Measurements from ENCODE around the gene PAK6. TPM values are rescaled to one million over a fixed set of nuclear protein-coding genes. Genes with fewer than 3 reads are reported as not detected.

Gene PAK6
- total RNA-seq, 1 donor from 2014 or later: not detected

DNA sequence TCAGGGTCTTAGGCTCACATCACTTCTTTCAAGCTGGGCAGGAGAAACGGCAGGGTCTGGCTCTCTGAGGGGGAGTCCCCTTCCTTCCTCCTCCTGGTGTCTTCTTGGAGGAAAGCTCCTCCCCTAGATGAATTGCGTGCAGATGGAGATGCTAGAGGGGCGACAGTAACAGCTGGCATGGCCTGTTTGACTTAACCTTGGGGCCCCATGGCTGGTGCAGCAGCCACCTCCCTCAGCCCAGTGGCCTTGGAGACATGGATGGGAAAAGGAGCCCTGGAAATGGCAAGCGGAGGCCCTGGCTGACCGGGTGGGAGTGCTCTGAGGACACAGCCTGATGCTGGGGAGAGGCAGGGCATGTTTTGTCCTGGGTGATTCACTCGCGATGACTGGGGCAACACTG, 20.2 kb downstream of the PAK6 start:
- Histone ChIP-seq H3K9me3 (no peaks in the 10 kb centered on the region), H3K4me1 (no peaks in the 10 kb centered on the region), H3K4me3 (no peak overlapping the region), H3K27ac (no peak overlapping the region), H3K27me3 (no peaks in the 10 kb centered on the region), H3K36me3 (no peaks in the 10 kb centered on the region)
- no peak for TF ChIP-seq CTCF (IDR thresholded peaks at IDR 0.05)
- intact Hi-C loops (cut with DNase I): no loop called here
- DNase-seq (ENCODE audit: low spot score in 2 of 2): no peak

DNA sequence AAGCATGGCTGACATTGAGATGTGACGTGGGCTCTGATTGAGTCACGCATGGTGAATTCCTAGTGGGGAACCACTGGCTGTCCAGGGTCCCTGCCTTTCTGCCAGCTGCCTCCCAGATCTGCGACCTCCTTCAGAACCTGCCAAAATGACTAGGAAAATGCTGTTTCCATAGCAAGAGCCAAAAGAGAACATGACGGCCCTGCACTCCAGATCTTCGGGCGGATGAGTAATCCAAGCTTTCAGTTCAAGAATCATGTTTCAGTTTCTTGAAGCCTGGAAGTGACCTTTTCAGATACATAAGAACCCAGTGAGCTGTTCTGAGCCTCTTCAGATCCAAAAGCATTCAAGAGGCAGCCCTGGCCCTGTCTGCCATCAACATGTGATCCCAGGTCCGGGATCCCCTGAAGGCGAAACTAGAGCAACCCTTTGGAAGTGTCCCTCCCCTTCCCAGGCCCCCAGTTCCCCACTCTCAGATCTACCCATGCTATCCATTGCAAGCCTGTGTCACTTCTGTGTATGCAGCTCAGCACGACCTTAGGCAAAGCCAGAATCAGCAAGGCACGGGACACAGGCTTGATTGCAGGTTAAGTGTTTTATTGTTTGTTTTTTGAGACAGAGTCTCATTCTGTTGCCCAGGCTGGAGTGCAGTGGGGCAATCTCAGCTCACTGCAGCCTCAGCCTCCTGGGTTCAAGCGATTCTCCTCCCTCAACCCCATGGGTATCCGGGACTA, 24.3 kb downstream of the PAK6 start:
- no peak for TF ChIP-seq CTCF (IDR thresholded peaks at IDR 0.05)
- peak in 1 of 2 donors; percentile 33 for DNase-seq (ENCODE audit: low spot score in 2 of 2)
- intact Hi-C loops (cut with DNase I): no loop called here
- Histone ChIP-seq H3K27ac (peak overlapping the region in 1 of 2 donors; percentile 66), H3K4me3 (no peak overlapping the region), H3K4me1 (no peaks in the 10 kb centered on the region), H3K36me3 (no peaks in the 10 kb centered on the region), H3K27me3 (no peaks in the 10 kb centered on the region), H3K9me3 (no peaks in the 10 kb centered on the region)

- no peaks in the 10 kb centered on the region for H3K36me3 ChIP-seq
- TF ChIP-seq CTCF (IDR thresholded peaks at IDR 0.05): no peak
- no peak for DNase-seq (ENCODE audit: low spot score in 2 of 2)
- H3K27me3 ChIP-seq: no peaks in the 10 kb centered on the region
- H3K9me3 ChIP-seq: no peaks in the 10 kb centered on the region
- H3K27ac ChIP-seq: no peak overlapping the region
- H3K4me3 ChIP-seq: no peak overlapping the region
- H3K4me1 ChIP-seq: no peaks in the 10 kb centered on the region
- intact Hi-C loops (cut with DNase I): no loop called here
Measured at GRCh38 chr15:40264321-40265153, 25.7 kb downstream of the PAK6 start.

GRCh38 chr15:40265355-40265754, 26.5 kb downstream of the PAK6 start:
- no peaks in the 10 kb centered on the region for H3K9me3 ChIP-seq
- no peak overlapping the region for H3K4me3 ChIP-seq
- intact Hi-C loops (cut with DNase I): no loop called here
- no peak for TF ChIP-seq CTCF (IDR thresholded peaks at IDR 0.05)
- no peak overlapping the region for H3K27ac ChIP-seq
- no peaks in the 10 kb centered on the region for H3K36me3 ChIP-seq
- H3K27me3 ChIP-seq: no peaks in the 10 kb centered on the region
- no peaks in the 10 kb centered on the region for H3K4me1 ChIP-seq
- DNase-seq (ENCODE audit: low spot score in 2 of 2): no peak

DNA sequence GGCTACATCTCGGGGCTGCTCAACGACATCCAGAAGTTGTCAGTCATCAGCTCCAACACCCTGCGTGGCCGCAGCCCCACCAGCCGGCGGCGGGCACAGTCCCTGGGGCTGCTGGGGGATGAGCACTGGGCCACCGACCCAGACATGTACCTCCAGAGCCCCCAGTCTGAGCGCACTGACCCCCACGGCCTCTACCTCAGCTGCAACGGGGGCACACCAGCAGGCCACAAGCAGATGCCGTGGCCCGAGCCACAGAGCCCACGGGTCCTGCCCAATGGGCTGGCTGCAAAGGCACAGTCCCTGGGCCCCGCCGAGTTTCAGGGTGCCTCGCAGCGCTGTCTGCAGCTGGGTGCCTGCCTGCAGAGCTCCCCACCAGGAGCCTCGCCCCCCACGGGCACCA, 27.0 kb downstream of the PAK6 start:
- H3K9me3 ChIP-seq: no peaks in the 10 kb centered on the region
- no peaks in the 10 kb centered on the region for H3K36me3 ChIP-seq
- DNase-seq (ENCODE audit: low spot score in 2 of 2): no peak
- intact Hi-C loops (cut with DNase I): no loop called here
- no peak overlapping the region for H3K27ac ChIP-seq
- TF ChIP-seq CTCF (IDR thresholded peaks at IDR 0.05): no peak
- no peak overlapping the region for H3K4me3 ChIP-seq
- no peaks in the 10 kb centered on the region for H3K27me3 ChIP-seq
- H3K4me1 ChIP-seq: no peaks in the 10 kb centered on the region

All from ascending aorta (tissue), 2 donors.